GM19395 (cell line): ENCODE measurements around the gene HAS3.
"Not testable (repeated sequence)": the region's sequence is repeated elsewhere in the genome, so short reads cannot be mapped to it uniquely, and the experiment has no call there.

Source experiments
- ATAC-seq: cut with Tn5 transposase; IDR thresholded peaks from one replicate; pipeline ENCODE4 v1.9.1; 2021; ENCODE audit warnings: mild to moderate bottlenecking, moderate library complexity; ENCODE audit not compliant: unreplicated experiment

The HAS3 gene, protein sequence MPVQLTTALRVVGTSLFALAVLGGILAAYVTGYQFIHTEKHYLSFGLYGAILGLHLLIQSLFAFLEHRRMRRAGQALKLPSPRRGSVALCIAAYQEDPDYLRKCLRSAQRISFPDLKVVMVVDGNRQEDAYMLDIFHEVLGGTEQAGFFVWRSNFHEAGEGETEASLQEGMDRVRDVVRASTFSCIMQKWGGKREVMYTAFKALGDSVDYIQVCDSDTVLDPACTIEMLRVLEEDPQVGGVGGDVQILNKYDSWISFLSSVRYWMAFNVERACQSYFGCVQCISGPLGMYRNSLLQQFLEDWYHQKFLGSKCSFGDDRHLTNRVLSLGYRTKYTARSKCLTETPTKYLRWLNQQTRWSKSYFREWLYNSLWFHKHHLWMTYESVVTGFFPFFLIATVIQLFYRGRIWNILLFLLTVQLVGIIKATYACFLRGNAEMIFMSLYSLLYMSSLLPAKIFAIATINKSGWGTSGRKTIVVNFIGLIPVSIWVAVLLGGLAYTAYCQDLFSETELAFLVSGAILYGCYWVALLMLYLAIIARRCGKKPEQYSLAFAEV

GRCh38 chr16:69105501-69106361 lies at the start of gene HAS3:
Gene HAS3 (plus strand): TSS chr16:69105653. CDS start chr16:69109396, 3,743 bp downstream.
- no peak for ATAC-seq

DNA sequence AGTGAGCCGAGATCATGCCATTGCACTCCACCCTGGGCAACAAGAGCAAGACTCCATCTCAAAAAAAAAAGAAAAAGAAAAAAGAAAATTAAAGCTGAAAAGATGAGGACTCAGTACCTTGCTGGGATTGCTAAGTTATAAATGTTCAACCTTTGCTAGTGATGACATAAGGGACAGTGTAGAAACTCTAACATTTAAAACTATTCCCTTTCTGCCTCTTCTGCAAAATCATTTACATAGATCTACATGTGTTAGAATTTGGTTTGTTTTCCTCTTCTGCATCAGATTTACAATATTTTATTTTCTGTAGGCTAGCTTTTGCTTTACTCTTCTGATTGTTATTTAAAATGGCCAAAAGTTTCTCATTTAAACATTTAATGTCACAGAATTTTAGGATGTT lies 49.5 kb upstream of the HAS3 start:
- no peak for ATAC-seq

DNA sequence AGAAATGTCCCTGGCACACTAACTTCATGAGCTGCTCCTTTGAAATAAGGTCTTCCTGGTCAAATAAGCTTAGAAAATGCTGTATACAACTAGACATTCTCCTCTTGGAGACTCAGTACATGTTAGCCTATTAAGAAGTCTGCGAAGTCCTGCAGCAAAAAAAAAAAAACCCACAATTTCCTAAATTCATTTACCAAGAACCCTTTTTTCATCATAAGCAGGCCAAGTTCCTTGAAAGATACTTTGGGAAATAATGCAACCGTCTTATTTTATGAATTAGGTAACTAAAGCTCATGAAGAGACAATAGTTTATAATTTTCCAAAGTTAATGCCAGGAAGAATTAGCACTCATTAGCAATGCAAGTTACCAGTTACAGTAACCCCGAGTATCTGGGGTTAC lies 49.0 kb upstream of the HAS3 start:
- no peak for ATAC-seq

DNA sequence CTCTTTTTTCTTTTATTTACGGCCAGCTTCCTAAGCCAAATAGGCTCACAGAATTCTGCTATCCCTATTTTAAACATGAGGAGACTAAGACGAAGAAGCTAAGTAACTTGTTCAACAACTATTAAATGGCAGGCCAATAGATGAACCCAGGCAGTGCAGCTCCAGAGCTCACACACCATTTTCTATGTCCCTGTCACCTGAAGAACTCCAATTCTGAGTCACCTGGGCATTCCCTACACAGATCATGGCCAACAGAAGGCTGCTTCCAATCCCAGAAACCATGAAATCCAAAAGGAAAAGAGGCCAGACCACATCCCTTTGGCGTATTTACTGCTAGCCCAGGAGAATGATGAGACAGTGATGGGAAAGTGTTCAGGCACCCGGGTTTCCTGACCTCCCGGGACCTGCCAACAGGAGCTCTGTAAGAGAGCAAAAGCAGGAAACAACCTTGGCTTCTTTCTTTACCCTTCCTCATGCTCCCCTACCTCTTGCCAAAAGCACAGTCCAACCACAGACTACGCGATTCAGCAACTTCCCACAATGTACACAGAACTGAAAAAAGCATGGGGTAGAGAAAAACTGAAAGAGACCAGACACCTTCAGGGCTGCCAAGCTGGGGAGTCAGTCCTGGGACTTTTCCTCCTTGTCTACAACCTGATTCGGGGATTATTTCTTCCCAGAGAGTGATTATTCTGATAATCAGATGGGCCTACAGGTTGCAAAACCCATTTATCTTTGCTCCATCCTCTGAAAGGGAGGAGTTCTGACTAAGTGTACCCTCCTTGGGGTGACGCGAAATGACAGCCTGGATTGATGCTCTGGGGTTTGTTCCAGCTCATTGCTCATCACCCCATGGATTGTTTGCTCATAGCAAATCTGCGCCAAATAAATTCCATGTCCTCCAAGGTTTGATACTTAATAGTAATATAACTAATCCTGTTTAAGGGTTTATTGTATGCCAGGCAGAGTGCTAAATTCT lies 47.8 kb upstream of the HAS3 start:
- no peak for ATAC-seq

GRCh38 chr16:69063491-69063890 lies 42.0 kb upstream of the HAS3 start:
- not testable (repeated sequence) for ATAC-seq

- ATAC-seq: no peak
Measured at GRCh38 chr16:69064124-69064763, 41.2 kb upstream of the HAS3 start.

DNA sequence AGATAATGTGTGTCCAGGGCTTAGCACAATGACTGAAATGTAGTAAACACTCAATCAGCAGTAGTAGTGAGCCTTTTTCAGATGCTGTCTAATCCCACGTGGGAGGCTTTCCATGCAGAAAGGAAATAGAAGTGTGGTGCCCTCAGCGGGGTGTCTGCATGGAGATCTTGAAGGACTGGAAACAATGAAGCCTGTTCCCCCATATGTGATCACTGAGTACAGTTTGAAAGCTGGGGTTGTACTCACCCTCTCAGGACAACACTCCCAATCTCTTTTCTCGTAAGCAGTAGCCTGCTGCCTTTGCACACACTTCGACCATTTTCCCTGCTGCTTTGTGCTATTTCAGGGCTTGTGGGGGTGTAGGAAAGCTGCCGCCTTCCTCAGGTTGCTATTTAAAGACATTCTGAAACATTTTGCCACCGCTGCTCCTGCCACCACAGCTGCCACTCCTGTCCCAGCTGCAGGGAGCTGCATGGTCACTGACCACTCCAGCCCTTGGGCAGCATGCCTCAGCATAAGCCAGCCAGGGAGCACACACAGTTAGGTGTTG lies 40.6 kb upstream of the HAS3 start:
- no peak for ATAC-seq

DNA sequence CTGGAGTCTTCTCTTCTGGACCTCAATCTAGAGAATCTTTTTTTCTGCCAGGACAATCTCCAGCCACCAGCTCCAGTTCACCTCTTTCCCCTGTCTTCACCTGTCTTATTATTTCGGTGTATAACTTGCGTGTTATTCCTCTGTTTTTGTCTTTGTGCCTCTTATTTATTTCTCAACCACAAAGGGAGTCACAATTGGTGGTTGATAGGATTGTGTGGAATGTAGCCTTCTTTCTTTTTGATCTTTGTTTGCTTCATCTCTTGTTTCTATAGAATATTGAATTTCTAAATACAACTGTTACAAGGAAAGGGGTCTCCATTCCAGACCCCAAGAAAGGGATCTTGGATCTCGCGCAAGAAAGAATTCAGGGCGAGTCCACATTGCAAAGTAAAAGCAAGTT lies 35.9 kb upstream of the HAS3 start:
- no peak for ATAC-seq

GRCh38 chr16:69071036-69071435 lies 34.4 kb upstream of the HAS3 start:
- ATAC-seq: no peak

GRCh38 chr16:69072640-69072974 lies 32.8 kb upstream of the HAS3 start:
- ATAC-seq: no peak

- ATAC-seq: no peak
Measured at GRCh38 chr16:69073181-69073702, 32.2 kb upstream of the HAS3 start.

GRCh38 chr16:69077251-69077650 lies 28.2 kb upstream of the HAS3 start:
- no peak for ATAC-seq

- no peak for ATAC-seq
Measured at GRCh38 chr16:69078073-69078472, 27.4 kb upstream of the HAS3 start.

- no peak for ATAC-seq
Measured at GRCh38 chr16:69079697-69080096, 25.8 kb upstream of the HAS3 start.

DNA sequence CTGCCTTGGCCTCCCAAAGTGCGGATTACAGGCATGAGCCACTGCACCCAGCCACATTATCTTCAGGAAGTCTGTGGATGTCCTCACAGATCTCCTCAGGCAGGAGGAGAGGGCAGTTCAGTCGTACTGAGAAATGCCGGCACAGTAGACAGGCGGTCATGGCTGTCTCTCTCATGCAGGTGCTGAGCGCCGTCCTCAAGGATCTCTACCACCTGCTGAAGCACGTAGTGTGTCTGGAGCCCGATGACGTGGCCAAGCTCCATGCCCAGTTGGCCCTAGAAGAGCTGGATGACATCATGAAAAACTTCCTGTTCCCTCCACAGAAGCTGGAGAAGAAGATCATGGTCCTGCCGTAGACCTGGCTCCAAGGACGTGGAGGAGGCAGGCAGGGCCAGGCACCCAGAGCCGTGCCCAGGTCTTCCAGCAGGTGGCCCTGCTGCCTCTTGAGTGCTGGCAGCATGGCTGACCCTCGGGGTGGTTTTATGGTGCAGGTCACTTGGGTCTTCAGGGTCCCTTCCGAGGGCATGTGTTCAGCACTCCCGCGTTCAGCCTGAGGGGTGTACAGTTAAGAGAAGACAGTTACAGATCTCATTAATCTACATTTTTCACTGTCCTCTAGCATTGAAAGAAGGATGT lies 22.0 kb upstream of the HAS3 start:
- no peak for ATAC-seq

- ATAC-seq: no peak
Measured at GRCh38 chr16:69084289-69084688, 21.2 kb upstream of the HAS3 start.

GRCh38 chr16:69085032-69085695 lies 20.3 kb upstream of the HAS3 start:
- ATAC-seq: no peak

- ATAC-seq: no peak
Measured at GRCh38 chr16:69087161-69087581, 18.3 kb upstream of the HAS3 start.

DNA sequence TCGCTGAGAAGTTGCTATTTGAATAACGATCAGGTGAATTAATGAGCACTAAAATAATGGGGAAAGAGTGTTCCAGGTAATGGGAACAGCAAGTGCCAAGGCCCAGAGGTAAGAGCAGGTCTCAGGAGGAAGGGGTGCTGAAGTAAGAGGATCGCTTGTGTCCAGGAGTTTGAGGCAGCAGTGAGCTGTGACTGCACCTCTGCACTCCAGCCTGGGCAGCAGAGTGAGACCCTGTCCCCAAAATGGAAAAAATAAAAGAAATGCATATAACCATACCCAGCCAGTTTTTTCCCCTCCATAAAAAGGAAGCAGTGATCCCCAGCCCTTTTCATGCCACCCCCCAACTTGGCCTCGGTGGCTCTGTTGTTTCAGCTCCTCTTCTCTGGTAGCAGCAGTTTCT lies 16.8 kb upstream of the HAS3 start:
- ATAC-seq: no peak
